ENCODE measurements around the gene APBB2.

The APBB2 gene

GRCh38 chr4:40804598-40804997, 409.7 kb downstream of the APBB2 start:
- H3K4me3 ChIP-seq: no peak overlapping the region
- H3K27ac ChIP-seq: no peak overlapping the region

GRCh38 chr4:40800064-40800463, 414.3 kb downstream of the APBB2 start:
- no peak overlapping the region for H3K4me3 ChIP-seq
- H3K27ac ChIP-seq: no peak overlapping the region

DNA sequence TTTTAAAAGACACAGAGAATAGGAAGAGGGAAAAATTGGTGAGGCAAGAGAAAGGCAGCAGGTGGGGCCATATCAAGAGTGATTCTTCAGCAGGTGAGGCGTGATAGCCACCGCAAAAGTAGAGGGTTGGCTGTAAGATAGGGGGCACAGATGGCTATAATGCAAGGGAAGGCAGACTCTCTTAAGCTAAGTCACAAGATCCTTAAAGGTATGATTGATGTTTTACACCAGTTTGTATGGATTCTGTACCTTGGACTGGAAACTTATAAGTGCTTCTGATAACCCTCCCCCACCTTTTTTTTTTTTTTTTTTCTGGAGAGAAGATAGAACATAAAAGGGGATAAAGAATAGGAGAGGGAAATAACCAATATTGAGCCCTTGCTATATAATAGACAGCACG, 424.6 kb downstream of the APBB2 start:
- Histone ChIP-seq H3K4me3 (no peak overlapping the region), H3K27ac (no peak overlapping the region)

DNA sequence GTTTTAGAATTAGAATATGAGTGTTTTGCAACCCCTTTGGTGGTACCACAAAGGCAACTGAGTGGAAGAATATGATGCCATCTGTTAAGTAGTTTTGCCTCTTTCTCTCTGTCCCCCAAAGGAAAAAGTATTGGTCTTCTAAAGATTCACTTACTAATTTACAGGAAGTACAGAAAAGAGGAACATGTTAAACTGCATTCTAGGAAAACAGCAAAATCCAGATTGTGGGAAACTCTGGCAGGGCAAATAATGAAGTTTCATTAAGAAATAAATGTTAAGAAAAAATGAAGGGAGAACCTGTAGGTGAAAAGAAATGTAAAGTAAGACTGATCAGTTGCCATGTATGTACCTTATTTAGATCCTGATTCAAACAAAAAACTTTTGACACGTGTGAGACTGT, 425.3 kb downstream of the APBB2 start:
- no peak overlapping the region for H3K27ac ChIP-seq

GRCh38 chr4:40788331-40788730, 426.0 kb downstream of the APBB2 start:
- no peak overlapping the region for H3K27ac ChIP-seq

More for the DNA sequence above, 425.3 kb downstream of the APBB2 start:
- no peak overlapping the region for H3K4me3 ChIP-seq

DNA sequence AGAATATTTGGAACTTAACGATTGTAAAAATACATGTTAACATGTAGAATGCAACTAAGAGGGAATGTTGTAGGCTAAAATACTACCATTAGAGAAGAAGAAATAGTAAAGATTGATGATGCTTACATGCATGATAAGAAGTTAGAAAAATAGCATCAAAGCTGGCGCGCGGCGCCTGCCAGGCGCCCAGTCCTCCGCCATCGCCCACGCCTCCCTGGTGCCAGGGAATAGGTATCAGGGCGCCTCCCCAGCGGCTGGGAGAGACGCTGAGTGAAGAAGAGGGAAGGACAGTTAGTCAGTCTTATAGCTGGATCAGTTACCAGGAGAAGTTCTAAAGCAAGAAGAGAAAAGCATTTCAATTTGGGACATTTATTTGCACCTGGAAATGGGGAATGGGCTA, 428.6 kb downstream of the APBB2 start:
- H3K27ac ChIP-seq: no peak overlapping the region
- no peak overlapping the region for H3K4me3 ChIP-seq

More at GRCh38 chr4:40788331-40788730, 426.0 kb downstream of the APBB2 start:
- H3K4me3 ChIP-seq: no peak overlapping the region

GRCh38 chr4:40782876-40783275, 431.5 kb downstream of the APBB2 start:
- Histone ChIP-seq H3K27ac (no peak overlapping the region), H3K4me3 (no peak overlapping the region)

- Histone ChIP-seq H3K4me3 (no peak overlapping the region), H3K27ac (no peak overlapping the region)
Observed at GRCh38 chr4:40778090-40778489, 436.3 kb downstream of the APBB2 start.

DNA sequence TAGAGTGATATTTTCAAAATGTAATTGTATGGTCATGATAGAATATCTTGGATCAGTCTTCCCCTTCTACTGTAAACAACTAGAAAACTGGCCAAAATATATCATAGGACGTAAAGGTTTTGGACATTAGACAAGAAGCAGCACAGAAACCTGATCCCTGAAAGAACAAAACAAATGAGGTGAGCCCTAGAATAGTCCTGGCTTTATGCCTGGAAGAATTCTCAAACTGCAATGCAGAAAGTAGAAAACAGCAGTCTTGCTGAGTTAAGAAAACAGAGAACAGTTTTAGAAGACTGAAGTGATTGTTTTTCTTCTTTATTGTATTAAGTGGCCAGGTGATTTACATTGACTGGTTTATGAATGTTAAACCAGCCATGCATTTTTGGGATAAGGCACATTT, 445.1 kb downstream of the APBB2 start:
- no peak overlapping the region for H3K27ac ChIP-seq

GRCh38 chr4:40763228-40763716, 451.1 kb downstream of the APBB2 start:
- H3K27ac ChIP-seq: no peak overlapping the region

More for the DNA sequence above, 445.1 kb downstream of the APBB2 start:
- H3K4me3 ChIP-seq: no peak overlapping the region

More at GRCh38 chr4:40763228-40763716, 451.1 kb downstream of the APBB2 start:
- no peak overlapping the region for H3K4me3 ChIP-seq

Measured in skin epidermis (tissue), 12 donors.